Measurements from ENCODE around the gene CFAP57.
"Not testable (repeated sequence)": the region's sequence is repeated elsewhere in the genome, so short reads cannot be mapped to it uniquely, and the experiment has no call there.

CFAP57 gene

GRCh38 chr1:43171876-43172526 lies at the start of gene CFAP57, which contains the start of gene EBNA1BP2:
TSS of gene CFAP57 (plus strand) at chr1:43172330. CDS start at chr1:43172754, 424 bp downstream.
TSS of gene EBNA1BP2 (minus strand) at chr1:43172290. CDS start at chr1:43172118, 172 bp downstream.
- peak; percentile 87 for DNase-seq (ENCODE audit: low read depth)

DNA sequence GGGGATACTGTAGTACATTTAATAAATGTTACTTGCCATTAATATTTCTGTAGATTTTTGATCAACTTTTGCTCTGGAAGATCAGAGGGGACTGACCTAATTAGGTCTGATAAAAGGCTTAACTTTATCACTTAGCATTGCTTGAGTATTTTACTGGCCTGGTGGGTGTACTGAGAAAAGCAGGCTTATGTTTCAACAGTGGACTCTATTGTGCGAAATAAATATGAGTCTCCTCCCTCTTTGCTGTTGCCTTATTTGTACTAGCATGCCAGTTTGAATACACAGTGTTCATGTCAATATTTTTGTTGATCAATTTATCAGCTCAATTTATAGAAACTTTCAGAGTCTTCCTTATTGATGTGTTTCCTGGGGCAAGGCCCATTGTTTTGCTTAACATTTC lies 49.1 kb upstream of the CFAP57 start:
- no peak for DNase-seq (ENCODE audit: low read depth)

GRCh38 chr1:43128816-43129215 lies 43.3 kb upstream of the CFAP57 start:
- no peak for DNase-seq (ENCODE audit: low read depth)

- DNase-seq (ENCODE audit: low read depth), result no peak
Measured at GRCh38 chr1:43129426-43129825, 42.7 kb upstream of the CFAP57 start.

DNA sequence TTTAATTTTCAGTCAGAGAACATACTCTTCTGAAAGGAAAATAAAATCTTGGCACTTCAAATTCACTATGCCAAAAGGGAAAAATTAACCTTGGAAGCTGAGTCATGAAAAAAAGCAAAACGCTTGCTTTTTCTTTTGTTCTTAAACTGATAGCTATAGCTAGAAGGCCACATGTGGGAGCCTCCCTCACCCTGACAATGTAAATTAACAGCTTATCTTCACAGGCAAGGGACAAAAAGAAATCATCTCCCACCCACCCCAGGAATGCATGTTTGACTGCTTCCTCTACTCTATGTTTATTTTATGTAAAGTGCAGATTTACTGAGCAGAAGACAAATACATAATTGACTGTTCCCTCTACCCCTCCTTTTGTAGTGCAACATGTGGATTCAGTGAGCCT lies 38.1 kb upstream of the CFAP57 start:
- no peak for DNase-seq (ENCODE audit: low read depth)

GRCh38 chr1:43134640-43135039 lies 37.5 kb upstream of the CFAP57 start:
- no peak for DNase-seq (ENCODE audit: low read depth)

DNA sequence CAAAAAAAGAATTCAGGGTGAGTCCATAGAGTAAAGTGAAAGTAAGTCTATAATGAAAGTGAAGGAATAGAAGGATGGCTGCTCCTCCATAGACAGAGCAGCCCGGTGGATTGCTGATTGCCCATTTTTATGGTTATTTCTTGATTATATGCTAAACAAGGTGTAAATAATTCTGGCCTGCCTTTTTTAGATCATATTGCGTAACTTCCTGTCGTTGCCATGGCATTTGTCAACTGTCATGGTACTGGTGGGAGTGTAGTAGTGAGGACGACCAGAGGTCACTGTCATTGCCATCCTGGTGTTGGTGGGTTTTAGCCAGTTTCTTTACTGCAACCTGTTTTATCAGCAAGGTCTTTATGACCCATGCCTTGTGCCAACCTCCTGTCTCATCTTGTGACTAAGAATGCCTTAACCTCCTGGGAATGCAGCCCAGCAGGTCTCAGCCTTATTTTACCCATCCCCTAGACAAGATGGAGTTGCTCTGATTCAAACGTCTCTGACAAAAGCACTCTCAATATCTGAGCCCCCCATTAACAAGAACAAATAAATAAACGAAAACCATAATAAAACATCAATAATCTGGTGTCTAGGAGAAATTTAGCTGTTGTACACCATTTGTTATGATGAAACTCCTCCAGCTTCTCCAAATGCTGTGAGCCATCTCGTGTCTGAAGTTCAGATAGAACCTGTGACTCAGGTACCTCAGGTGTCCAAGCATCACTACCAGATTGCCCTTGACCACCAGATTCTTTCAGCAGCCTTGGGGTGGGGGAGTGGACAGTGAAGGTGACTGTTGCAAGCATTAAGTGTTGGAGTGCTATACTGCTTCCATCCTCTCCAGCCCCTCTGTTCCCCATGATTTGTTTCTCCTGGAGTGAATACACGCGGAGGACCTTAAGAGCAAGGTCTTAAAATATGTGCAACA lies 36.0 kb upstream of the CFAP57 start:
- DNase-seq (ENCODE audit: low read depth), result no peak

GRCh38 chr1:43137445-43138052 lies 34.6 kb upstream of the CFAP57 start:
- no peak for DNase-seq (ENCODE audit: low read depth)

GRCh38 chr1:43139295-43139694 lies 32.8 kb upstream of the CFAP57 start:
- not testable (repeated sequence) for DNase-seq (ENCODE audit: low read depth)

DNA sequence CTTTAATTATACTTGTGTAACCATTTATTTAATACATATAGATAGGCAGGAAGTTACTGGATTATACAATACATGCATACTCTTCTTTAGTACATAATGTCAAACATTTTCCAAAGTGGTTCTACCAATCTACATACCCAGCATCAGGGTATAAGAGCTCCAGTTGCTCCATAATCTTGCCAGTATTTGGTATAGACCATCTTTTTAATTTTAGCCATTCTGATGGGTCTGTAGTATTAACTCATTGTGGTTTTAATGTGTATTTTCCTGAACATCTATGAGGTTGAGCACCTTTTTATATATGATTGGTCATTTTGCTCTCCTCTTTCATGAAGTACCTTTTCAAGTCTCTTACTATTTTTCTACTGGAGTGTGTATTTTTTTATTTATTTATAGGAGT lies 32.1 kb upstream of the CFAP57 start:
- DNase-seq (ENCODE audit: low read depth), result no peak

GRCh38 chr1:43140583-43140982 lies 31.5 kb upstream of the CFAP57 start:
- DNase-seq (ENCODE audit: low read depth), result no peak

DNA sequence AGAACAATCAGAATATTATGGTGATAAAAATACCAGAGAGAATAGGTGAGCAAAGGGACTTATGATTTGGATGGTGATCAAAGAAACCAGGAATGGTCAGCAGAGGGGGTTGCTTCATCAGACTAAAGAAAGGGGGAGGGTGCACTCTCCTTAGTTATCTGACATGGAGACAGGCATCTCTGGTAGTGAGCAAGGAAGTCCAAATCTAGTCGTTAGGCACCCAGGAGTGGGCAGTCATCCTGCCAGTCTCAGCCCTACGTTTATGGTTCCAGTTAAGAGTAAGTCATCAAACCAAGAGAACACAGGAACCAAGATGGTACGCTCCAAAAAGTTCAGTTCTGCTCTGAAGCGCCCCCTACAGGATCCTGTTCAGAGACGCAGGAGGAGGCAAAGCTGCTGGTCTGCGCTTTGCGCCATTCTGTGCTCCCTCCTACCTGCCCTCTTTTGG lies 28.7 kb upstream of the CFAP57 start:
- DNase-seq (ENCODE audit: low read depth), result no peak

GRCh38 chr1:43144237-43144636 lies 27.9 kb upstream of the CFAP57 start:
- DNase-seq (ENCODE audit: low read depth), result no peak

DNA sequence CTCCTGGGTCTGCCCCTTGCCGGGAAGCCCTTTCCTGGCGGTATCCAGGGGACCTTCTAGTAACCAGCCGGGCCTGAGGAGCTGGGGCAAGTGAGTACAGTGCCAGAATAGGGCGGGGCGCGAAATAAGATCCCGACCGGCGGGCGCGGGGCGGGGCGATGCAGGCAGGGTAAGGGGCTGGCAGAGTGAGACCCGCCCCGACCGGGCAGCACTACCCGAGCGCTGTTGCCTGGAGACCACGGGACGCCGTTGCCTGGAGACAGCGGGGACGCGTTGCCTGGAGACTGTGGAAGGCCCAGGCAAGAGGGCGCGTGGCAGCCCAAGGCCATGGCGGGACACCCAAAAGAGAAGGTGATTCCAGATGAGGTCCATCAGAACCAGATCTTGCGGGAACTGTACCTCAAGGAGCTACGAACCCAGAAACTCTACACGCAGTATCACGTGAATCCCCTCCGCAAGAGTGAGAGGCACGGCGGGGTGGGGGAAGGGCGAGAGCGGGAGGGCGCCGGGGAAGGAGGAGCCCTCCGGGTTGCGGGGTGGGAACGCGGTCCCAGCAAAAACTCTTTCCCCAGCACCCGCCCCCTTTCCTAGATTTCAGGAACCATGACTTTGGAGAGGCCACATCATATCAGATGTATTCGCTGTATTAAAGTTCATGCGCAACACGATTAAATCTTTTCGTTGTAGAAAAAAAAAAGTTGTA lies 24.4 kb upstream of the CFAP57 start:
- DNase-seq (ENCODE audit: low read depth), result no peak

DNA sequence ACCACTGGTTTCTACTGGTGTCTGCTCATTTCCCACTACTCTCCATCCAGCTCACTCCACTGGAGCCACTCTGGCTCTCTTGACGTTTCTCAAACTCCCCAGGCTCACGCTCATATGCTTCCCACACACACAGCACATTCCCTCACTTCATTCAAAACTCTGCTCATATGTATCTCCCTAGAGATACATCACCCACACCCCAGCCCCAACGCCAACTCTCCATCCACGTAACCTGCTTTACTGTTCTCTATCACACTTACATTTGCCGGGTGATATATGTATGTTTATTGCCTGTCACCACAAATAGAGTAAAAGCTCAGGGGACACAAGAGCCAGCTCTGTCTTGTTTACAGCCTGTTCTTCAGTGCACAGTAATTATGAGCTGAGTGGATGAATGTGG lies 22.2 kb upstream of the CFAP57 start:
- DNase-seq (ENCODE audit: low read depth), result no peak

DNA sequence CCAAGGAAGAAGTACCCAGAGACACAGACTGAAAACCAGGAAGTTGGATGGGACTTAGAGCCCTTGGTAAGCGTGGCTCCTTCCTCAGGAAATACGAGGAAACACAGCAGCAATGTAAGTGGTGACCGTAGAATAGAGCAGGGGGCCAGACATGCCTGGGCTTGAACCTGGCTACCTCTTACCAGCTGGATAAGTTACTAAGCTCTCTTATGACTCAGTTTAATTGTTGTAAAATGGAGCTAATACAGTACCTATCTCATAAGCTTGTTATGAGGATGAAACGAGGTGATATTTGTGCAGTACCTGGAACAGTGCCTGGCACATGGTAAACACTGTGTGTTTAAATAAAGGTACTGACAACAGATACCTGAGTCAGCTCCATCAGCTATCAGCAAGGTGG lies 19.3 kb upstream of the CFAP57 start:
- no peak for DNase-seq (ENCODE audit: low read depth)

- DNase-seq (ENCODE audit: low read depth), result no peak
Measured at GRCh38 chr1:43153443-43153842, 18.7 kb upstream of the CFAP57 start.

GRCh38 chr1:43156026-43156425 lies 16.1 kb upstream of the CFAP57 start:
- DNase-seq (ENCODE audit: low read depth), result no peak

GRCh38 chr1:43165162-43165561 lies 7.0 kb upstream of the CFAP57 start:
- no peak for DNase-seq (ENCODE audit: low read depth)

- no peak for DNase-seq (ENCODE audit: low read depth)
Measured at GRCh38 chr1:43165765-43166164, 6.4 kb upstream of the CFAP57 start.

- no peak for DNase-seq (ENCODE audit: low read depth)
Measured at GRCh38 chr1:43171312-43171875, 736 bp upstream of the CFAP57 start.

DNA sequence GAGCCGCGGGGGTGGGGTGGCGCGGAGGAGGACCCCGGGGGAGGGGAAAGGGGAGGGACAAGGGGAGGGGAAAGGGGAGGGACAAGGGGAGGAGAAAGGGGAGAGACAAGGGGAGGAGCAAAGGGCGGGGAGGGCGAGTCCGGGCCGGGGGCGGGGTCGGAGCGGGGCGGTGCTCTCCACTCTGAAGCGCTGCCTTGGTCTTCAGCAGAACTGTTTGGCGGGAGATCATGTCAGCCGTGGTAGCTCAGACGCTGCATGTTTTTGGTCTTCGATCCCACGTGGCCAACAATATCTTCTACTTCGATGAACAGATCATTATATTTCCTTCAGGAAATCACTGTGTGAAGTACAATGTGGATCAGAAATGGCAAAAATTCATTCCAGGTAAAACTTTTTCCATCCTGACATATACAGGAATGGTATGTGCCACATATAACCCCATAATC lies 420 bp downstream of the CFAP57 start:
- peak; percentile 87 for DNase-seq (ENCODE audit: low read depth)

Data from stimulated activated CD4-positive, alpha-beta T cell treated with anti-CD3 and anti-CD28 coated beads, Interleukin-2, amount 100 ng/mL, for 4 hours (primary cell).